ENCODE data around the gene MEIKIN.
"Not testable (repeated sequence)": the region's sequence is repeated elsewhere in the genome, so short reads cannot be mapped to it uniquely, and the experiment has no call there.

MEIKIN gene

GRCh38 chr5:131902266-131902665 is 43.2 kb downstream of the MEIKIN start:
- not testable (repeated sequence) for DNase-seq

GRCh38 chr5:131899686-131900085 is 45.8 kb downstream of the MEIKIN start:
- no peak for DNase-seq

- DNase-seq, result no peak
These were observed 61.5 kb downstream of the MEIKIN start for GRCh38 chr5:131883984-131884383.

GRCh38 chr5:131879705-131880104 is 65.8 kb downstream of the MEIKIN start:
- no peak for DNase-seq

DNA sequence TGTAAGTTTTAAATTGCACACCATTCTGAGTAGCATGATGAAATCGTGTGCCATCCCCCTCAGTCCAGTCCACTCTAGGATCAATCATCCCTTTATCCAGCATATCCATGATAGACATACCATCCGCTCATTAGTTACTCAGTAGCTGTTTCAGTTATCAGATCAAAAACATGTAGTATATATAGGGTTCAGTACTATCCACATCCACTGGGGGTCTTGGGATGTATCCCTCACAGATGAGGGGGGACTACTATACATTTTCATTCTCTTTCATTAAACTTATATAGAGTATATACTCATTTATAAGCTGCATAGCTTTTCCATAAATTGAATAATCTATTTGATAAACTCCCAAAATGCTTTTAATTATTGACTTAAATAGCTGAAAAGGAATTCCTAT is 67.6 kb downstream of the MEIKIN start:
- no peak for DNase-seq

- not testable (repeated sequence) for DNase-seq
These were observed 74.2 kb downstream of the MEIKIN start for GRCh38 chr5:131871251-131871650.

DNA sequence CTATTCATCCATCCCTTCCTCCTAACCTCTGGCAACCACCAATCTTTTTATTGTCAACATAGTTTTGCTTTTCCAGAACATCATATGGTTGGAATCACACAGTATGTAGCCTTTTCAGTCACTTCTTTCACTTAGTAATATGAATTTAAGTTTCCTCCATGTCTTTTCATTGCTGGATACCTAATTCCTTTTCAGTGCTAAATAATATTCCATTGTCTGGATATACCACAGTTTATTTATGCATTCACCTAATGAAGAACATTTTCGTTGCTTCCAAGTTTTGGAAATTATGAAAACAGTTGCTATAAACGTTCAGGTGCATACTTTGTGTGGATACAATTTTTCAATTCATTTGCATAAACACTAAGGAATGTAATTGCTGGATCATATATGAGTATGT is 77.9 kb downstream of the MEIKIN start:
- no peak for DNase-seq

GRCh38 chr5:131863700-131864099 is 81.8 kb downstream of the MEIKIN start:
- DNase-seq, result no peak

- no peak for DNase-seq
These were observed 88.1 kb downstream of the MEIKIN start for GRCh38 chr5:131857388-131857787.

DNA sequence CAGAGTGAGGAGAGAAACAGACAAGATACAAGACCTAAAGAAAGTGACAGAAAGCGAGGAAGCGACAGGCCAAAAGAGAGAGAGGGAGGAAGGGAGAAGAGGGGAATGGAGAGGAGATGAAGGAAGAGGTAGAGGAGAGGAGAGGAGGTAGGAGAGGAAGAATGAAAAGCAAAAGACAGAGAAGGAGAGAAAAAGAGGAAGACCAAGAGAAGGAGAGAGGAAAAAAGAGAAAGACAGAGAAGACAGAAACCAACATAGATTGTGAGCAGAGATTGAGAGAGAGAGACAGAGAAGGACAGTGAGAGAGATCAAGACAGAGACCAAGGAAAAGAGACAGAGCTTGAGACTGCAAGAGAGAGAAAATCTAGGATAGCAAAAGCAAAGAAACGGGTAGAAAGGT is 90.0 kb downstream of the MEIKIN start:
- DNase-seq, result no peak

- no peak for DNase-seq
These were observed 91.3 kb downstream of the MEIKIN start for GRCh38 chr5:131854134-131854533.

- DNase-seq, result no peak
These were observed 96.8 kb downstream of the MEIKIN start for GRCh38 chr5:131848662-131849061.

DNA sequence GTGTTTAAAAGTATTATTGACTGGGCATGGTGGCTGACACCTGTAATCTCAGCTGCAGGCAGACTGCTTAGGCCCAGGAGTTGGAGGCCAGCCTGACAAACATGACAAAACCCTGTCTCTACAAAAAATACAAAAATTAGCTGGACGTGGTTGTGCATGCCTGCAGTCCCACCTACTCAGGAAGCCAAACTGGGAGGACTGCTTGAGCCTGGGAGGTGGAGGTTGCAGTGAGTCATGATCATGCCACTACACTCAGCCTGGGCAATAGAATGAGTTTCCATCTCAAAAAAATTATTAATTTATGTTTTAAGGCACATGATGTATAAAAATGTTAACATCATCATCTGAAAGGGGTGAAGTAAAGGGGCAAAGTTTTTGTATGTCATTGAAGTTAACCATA is 98.9 kb downstream of the MEIKIN start:
- DNase-seq, result no peak

- no peak for DNase-seq
These were observed 99.6 kb downstream of the MEIKIN start for GRCh38 chr5:131845828-131846227.

GRCh38 chr5:131842971-131843370 is 102.5 kb downstream of the MEIKIN start:
- not testable (repeated sequence) for DNase-seq

- not testable (repeated sequence) for DNase-seq
These were observed 112.8 kb downstream of the MEIKIN start for GRCh38 chr5:131832702-131833101.

GRCh38 chr5:131825404-131826013 is 120.0 kb downstream of the MEIKIN start:
- no peak for DNase-seq

- DNase-seq, result no peak
These were observed 120.8 kb downstream of the MEIKIN start for GRCh38 chr5:131824631-131825030.

GRCh38 chr5:131821221-131821620 is 124.2 kb downstream of the MEIKIN start:
- DNase-seq, result no peak

DNA sequence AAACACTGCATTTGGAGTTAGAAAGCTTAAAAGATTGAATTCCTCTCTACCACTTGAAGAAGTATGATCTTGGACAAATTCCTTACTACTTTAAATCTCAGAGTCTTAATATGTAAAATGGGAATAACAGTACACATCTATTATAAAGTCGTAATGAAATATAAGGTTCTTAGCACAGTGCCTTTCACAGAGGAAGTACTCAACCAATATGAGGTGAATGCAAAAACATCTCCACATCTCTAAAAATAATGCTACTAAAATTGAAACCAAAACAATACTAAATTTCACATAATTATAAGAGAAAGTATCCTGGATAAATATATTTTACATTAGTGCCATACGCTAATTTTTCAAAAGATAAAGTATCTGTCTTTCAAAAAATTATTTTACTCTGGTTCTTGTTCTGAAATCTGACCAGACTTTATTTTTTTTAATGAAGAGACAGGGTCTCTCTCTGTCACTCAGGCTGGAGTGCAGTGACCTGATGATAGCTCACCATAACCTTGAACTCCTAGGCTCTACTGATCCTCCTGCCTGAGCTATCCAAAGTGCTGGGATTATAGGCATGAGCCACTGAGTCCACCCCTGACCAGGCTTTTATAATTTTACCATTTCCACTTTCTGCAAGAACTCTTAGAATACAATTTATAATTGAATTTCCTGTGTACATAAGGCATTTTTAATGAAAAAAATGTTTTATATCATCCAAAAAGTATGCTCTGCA is 127.3 kb downstream of the MEIKIN start:
- no peak for DNase-seq

DNA sequence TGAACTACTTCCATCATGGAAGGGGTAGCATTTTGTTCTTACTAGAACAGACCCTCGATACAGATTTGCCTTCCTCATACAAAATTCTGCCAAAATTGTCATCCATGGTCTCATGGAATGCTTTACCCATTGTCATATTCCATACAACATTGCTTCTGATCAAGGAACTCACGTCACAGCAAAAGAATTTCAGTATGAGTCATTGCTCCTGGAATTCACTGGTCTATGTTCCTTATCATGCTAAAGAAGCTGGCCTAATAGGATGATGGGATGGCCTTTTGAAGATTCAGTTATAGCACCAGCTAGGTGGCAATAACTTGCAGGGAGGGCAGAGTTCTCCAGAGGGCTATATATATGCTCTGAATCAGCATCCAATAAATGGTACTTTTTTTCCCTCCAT is 130.5 kb downstream of the MEIKIN start:
- DNase-seq, result no peak

DNA sequence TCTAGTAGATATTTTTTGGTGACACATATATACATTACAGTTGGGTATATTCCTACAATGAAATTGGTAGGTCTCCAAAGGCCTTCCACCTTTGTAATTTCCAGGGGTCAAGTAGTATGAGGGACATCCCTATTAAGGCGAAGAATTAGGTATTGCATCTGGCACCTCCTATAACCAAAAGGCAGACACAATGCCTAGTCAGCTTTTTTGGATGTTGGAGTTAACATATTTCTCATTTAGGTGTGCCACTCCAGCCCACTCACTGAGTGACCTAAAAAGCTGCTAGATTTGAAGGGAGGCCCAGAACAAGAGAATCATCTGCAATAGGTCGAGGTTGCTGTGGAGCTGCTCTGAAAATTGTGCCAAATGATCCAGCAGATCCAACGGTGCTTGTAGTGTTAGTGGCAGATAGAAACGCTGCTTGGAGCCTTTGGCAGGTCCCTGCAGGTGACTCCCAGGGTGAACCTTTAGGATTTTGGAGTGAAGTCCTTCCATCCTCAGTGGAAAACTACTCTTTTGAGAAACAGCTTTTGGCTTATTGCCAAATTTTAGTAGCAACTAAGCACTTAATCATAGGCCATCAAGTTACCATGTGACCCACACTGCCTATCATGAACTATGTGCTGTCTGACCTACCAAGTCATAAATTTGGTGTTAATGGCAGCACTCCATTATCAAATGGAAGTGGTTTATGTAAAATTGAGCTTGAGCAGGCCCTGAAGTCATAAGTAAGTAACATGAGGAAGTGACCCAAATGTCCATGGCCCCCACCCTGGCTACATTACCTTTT is 132.9 kb downstream of the MEIKIN start:
- DNase-seq, result no peak

- DNase-seq, result no peak
These were observed 134.8 kb downstream of the MEIKIN start for GRCh38 chr5:131810510-131811249.
